Measurements from ENCODE around the gene CEBPG. TPM values are rescaled to one million over a fixed set of nuclear protein-coding genes. Genes with fewer than 3 reads are reported as not detected.
A peak's percentile ranks its signal among the peaks of the same experiment; 100 is the strongest.

The CEBPG gene
- total RNA-seq, 1 donor from 2014 or later = 17.3 TPM

DNA sequence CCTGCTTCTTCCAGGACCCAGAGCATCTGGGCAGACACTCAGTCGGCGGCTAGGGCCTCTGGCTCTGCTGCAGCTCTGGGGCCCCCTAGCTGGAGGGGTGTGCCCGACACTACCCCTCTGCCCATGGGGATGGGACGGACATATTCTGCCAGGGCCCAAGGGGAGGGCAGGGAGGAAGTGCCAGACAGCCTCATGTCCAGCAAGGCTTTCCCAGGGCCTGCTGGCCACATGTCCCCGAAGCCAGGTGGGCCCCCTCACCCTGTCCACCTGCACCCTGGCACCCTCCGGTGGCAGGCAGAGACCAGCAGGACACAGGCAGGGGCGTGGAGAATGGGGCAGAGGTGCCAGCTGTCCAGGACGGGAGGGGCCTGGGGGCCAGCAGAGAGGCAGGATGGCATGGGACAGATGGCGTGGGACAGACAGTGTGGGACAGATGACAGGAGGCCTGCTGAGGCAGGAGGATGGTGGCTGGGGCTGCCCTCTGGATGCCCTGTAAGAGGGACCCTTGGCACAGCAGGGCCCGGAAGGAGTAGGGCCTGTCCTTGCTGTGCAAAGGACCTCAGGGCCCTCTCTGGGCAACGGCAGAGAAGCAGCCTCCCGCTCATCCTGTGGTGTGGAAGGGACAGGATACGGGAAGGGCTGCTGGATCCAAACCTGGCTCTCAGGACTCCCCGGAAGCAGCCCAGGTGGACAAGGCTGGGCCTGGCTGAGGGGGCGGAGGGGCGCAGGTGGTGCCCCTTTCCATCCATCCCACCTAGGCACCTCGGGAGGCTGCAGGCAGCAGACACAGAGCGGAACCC lies 29.1 kb downstream of the CEBPG start:
- peak; percentile 53 for DNase-seq (ENCODE audit: low spot score)
- intact Hi-C loops (cut with DNase I) = loop anchor here (10.0 kb wide), 1 partner anchor 258 kb away; no protein-coding TSS in a partner anchor

DNA sequence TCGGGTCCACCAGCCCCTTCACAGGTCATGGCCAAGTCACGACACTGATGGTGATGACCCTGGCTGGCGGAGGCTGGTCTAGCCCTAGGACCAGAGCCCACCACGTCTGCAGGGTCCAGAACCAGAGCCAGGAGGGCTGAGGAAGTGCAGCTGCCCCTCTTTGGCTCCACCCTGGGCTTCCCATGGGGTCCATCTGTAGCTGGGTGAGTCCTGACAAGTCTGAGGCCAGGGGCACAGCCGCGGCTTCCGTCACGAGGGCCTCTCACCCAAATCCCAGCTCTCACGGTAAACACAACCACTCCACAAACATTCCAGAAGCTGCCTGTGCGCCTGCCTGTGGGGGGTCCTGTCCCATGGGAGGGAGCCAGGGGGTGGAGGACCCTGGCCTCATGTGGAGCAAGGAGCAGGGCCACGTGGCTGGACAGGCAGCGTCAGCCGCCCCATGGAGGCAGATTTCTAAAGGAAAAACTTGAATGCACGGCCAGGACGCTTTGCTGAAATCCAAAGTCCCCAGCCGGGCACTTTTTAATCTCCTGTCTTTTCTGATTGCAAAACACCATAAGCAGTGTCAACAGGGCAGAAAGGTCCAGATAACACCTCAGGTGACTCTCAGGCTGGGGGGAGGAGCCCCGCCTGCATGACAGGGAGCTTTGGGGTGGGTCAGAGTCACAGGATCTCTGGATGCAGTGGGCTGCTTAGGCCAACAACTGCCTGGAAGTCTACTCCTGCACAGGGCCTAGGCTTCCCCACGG lies 29.9 kb downstream of the CEBPG start:
- DNase-seq (ENCODE audit: low spot score) = peak; percentile 63
- intact Hi-C loops (cut with DNase I) = loop anchor here (10.0 kb wide), 1 partner anchor 259 kb away; no protein-coding TSS in a partner anchor

DNA sequence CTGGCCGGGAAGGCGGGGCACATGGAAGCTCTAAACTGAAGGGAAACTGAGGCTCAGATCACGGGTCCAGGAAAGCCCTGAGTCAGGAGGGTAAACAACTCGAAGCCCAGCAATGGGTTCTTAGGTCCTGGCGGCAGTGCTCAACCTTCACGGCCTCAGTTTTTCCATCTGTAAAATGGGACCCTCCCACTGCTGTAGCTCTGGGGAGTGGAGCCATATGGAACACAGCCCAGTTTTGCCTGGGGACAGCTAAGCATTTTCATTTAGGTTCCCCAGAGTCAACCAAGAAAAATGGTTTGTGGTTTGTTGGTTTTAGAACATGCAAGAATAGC lies 30.4 kb downstream of the CEBPG start:
- intact Hi-C loops (cut with DNase I) = loop anchor here (10.0 kb wide), 1 partner anchor 259 kb away; no protein-coding TSS in a partner anchor

DNA sequence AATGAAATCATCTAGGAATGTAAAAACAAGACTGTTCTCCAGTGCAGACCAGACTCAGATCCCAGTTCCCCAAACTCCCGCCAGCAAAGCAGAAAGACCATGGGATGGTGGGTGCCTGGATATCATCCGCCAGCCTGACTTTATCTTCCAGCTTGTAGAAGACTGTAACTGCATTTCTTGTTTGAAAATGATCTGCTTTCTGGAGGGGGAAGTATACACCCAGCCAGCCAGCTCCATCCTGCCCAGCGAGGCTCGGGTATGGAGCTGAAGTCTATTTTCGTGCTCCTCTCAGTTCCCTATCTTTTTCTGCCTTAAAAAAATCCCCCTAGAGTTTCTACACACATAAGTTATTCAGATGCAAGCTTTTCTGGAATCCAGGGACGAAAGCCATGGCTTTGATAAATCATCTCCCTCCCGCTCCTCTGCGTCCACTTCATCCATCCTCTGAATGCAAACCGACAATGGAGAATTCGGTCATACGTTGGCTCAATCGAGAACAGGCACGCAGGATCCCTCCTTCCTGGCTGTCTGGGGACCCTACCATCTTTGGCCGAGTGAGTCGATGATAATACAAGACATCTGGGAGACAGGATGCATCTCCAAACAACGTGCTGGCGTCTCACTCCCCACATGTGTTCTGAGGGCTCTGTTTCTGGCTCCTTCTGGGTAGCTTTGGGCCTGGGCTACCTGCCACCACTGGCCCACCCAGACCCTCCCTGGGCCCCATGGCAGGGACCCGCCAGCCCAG lies 31.2 kb downstream of the CEBPG start:
- intact Hi-C loops (cut with DNase I) = loop anchor here (5.0 to 10.0 kb wide), 2 partner anchors 102 to 260 kb away; partner anchors contain the start of gene CEBPA

More for the DNA sequence above, 30.4 kb downstream of the CEBPG start:
- no peak for DNase-seq (ENCODE audit: low spot score)

DNA sequence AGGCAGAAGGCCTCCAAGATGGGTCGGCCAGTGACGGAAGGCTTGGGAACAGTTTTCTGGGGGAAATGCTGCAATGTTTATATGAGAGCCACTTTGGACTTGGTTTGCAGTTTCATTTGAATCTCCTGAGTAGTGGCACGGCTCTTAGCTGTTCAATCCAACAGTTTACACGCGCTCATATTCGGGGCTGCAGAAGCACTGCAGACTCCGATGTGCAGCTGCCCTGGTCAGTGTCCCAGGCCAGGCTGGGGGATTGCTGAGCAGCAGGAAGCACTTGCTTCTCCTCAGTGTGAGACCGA lies 31.7 kb downstream of the CEBPG start:
- intact Hi-C loops (cut with DNase I) = loop anchor here (5.0 to 10.0 kb wide), 2 partner anchors 103 to 260 kb away; partner anchors contain the start of gene CEBPA
- peak; percentile 2 for DNase-seq (ENCODE audit: low spot score)

More for the DNA sequence above, 31.2 kb downstream of the CEBPG start:
- DNase-seq (ENCODE audit: low spot score) = peak; percentile 65

DNA sequence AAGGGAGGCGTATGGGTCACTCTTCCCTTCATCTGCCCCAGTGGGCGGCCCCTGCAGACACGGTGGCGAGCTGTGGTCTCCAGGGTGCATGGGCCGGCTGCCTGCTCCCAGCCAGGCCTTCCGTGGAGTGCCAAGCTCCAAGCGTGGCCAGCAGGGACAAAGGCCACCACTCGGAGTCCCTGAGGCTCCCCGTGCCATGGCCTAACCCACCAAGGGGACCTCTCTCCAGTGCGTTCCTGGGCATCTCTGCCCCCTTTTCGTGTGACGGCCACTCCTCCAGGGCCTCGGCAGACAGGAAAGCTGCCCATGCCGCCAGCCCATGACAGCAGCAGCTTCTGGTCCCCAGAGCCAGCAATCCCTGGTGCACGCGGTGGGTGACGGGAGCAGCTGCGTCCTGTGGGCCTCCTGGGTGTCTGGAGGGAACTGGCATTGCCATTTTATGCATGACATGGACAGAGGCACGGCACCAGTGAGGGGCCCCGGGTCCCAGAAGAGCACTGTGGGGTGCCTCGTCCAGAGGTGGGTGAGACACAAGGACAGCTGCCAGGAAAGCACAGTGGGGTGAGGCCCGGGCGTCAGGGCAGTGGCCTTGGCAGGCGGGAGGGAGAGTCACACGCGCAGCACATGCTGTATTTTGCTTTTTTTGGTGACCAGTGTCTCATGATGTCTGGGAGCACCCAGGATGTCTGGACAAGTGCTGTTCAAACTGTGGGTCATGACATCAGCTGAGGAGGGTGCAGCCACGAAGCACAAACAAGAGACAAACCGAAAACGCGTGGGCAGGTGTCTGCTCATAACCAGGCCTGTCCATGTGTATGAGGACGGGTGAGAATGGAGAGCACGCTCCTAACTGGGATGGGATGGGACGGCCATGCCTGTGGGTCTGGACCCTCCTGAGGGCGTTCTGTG lies 32.3 kb downstream of the CEBPG start:
- intact Hi-C loops (cut with DNase I) = loop anchor here (5.0 to 10.0 kb wide), 2 partner anchors 104 to 261 kb away; partner anchors contain the start of gene CEBPA
- DNase-seq (ENCODE audit: low spot score) = no peak

DNA sequence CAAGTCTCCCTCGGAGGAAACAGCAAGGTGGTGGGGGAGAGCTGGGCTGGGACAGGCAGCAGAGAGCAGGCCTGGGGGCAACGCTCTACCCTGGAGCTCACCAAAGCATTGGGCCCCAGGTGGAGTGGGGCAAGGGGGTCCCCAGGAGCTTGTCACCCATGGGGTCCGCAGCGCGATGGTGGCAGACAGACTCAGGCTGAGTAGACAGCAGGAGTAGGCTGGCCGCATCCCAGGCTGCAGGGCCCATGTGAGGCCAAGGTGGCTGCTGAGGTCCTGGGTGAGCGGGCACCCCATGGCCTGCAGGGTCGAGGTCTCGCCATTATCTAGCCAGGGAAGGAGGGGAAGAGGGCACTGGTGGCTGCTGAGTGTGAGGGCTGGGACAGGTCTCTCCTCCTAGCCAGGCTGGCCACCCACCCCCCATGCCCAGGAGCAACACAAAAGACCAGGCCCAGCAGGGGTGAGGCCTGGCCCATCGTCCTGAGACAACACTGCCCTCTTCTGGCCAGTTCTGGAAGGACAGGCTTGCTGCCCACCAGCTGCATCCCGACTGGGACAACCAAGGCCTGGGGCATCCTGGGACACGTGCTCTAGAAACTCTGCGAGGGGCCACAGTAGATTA lies 33.1 kb downstream of the CEBPG start:
- intact Hi-C loops (cut with DNase I) = loop anchor here (1.0 to 10.0 kb wide), 3 partner anchors 104 to 262 kb away; partner anchors contain the start of gene CEBPA
- DNase-seq (ENCODE audit: low spot score) = peak; percentile 89

DNA sequence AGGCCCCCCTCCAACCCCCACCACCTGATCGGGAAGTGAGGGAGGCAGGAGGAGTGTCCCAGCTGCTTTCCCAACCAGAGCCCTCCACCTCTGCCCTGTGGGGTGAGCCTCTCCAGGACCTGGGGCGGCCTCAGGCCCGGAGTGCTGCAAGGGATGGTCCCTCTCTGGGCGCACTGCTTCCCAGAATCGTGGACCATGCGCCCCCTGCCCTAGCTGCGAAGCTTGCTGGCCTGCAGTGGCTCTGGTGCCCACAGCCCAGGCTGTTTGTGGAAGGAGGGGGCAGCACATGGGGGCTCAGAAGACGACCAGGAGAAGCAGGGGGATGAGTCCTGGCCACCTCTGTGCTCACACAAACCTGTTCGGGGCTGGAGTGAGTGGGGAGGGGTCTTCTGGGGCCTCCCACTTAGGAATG lies 33.6 kb downstream of the CEBPG start:
- DNase-seq (ENCODE audit: low spot score) = no peak
- intact Hi-C loops (cut with DNase I) = loop anchor here (1.0 to 10.0 kb wide), 3 partner anchors 105 to 262 kb away; partner anchors contain the start of gene CEBPA

DNA sequence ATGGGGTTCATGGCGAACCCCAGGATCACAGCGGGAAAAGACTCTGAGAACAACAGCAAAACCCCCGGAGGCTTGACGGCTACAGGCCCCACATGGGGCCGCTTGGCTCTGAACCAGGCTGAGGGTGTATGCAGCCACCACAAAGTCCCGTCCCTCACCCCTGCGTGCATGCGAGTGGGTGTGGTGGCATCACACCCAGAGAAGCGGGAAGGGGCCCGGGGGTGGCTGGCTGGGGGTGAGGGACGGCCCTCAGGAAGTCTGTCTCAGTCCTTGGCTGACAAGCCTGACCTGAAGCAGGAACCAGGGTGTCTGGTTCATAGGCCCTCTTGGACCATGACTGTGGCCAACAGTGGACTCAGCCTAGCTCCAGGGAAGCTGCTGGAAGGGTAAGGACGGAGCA lies 34.2 kb downstream of the CEBPG start:
- intact Hi-C loops (cut with DNase I) = loop anchor here (1.0 to 10.0 kb wide), 3 partner anchors 105 to 263 kb away; partner anchors contain the start of gene CEBPA
- DNase-seq (ENCODE audit: low spot score) = no peak

DNA sequence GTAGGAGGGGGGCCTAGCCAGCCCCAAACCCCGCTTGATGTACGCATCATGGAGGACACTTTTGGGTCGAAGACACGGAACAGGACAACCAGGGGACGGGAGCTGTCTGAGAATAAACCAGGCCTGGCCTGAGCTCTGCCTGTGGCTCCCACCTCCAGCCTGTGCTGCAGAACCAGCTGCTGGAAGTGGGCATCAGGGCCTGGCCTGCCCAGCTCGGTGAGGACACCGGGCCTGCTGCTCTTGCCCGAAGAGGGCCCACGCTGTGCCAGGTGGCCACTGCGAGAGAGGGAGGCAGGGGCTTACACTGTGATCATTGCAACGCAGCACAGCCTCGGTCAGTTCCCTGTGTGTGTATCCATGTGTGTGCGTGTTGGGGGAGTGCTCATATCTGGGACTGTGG lies 34.6 kb downstream of the CEBPG start:
- no peak for DNase-seq (ENCODE audit: low spot score)
- intact Hi-C loops (cut with DNase I) = loop anchor here (5.0 to 10.0 kb wide), 2 partner anchors 106 to 263 kb away; partner anchors contain the start of gene CEBPA

DNA sequence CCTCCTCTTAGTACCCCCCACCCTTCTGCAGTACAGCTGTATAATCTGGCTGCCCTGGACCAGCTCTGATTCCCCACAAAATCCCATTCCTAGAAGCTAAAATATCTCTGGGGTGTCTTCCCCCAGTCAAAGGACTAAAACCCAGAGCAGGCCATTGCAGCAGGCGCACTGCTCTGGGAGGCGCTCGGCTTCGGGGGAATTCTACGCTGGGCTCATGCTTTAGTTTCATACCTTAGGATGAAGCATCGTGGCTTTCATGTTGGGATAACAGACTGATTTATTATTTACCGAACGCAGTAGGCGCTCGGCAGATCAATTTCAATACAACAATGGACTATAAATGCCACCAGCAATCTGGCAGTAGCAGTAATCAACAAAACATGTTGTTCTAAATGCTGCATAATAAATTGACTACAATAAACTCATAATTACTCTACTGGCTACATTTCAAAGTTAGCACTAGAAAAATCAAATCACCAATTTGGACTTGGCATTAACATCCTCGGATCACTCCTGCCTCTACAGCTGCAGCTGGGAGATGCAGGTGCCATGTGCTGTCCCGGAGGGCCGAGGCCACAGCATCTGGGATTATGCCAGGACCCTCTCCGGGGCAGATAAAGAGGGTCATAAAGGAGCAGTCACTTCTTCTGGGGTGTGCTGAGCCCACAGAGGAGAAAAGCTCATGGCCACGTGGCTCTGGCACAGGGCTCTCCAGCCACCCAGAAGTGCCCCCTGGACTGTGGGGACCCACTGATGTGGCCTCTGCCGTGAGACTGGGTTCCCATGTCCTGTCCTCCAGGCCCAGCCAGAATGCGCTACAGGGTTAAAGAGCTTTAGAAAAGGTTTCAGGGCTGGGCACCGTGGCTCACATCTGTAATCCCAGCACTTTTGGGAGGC lies 35.3 kb downstream of the CEBPG start:
- no peak for DNase-seq (ENCODE audit: low spot score)
- intact Hi-C loops (cut with DNase I) = loop anchor here (5.0 to 10.0 kb wide), 2 partner anchors 106 to 264 kb away; partner anchors contain the start of gene CEBPA

DNA sequence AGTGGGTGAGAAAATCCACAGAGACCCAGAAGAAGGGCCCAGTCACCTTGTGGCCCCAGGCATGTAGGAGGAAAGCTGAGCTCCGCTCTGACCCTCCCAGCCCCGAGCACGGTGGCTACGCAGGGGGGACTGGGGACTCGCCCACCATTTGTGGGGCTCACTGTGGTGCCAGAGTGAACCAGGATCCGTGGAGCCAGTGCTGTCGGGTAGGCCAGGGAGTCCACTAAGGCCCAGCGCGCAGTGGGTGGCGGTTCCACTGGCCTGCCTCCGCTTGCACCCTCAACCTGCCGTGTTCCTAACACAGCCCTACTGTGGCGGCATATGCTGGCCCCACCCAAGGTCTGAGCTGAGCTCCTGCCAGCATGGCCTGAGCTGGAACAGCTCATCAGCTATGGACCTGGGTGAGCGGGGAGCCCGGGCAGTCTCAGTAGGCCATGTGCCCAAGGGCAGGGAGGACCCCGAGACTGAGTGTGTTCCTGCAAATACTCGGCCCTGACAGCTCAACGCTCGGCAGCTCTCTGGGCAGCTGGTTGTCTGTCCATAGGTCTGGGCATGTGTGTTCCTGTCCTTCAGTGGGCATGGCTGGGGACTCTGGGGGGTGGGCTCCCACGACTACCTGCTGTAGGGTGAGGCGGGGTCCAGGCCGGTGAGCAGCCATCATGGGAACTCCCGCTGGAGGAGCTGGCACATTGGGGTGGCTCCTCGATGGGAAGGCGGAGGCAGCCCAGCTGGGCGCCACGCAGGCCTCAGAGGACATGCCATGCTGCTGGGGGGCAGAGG lies 36.6 kb downstream of the CEBPG start:
- intact Hi-C loops (cut with DNase I) = loop anchor here (5.0 to 10.0 kb wide), 2 partner anchors 108 to 265 kb away; partner anchors contain the start of gene CEBPA
- no peak for DNase-seq (ENCODE audit: low spot score)

DNA sequence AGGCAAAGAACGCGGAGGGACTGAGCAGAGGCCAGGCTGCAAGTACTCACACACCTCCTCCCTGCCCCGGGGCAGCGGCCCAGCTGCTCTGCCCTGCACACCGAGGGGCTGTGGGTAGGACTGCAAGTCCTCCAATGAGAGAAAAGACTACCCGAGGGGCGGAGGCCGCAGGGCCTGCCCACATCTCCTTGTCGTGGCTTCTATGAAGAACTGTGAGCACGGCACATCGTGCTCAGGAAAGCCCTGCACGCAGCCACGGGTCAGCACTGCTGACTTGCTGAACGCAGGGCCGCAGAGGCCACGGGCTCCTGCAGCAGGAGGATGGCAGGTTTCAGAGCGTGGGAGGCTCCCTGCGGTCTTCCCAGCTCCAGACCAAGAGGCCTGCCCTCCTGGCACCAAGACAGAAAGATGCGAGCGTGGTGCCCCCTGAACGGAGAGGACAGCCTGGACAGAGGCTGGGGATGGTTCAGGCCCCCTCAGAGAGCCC lies 37.4 kb downstream of the CEBPG start:
- no peak for DNase-seq (ENCODE audit: low spot score)
- intact Hi-C loops (cut with DNase I) = no loop called here

DNA sequence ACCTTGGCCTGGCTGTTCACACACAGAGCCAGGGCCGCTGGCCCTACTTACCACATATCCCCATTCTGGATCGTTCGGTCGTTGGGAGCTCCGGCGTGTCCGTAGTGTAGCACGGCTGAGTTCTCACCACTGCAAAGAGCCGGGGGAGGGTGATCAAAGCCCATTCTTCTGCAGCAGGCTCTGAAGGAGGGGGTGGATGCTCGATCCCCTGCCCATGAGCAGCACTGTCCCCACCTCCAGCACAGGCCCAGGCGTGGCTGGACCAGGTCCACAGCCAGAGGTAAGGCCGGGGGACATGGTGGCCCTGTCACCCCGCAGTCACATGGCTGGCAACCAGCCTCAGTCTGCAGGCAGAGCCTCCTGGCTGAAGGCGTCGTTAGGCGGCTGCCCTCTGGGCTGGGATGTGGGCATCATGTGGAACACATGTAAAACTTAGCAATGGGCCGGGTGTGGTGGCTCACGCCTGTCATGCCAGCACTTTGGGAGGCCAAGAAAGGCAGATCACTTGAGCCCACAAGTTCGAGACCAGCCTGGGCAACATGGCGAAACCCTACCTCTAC lies 38.2 kb downstream of the CEBPG start:
- intact Hi-C loops (cut with DNase I) = no loop called here
- no peak for DNase-seq (ENCODE audit: low spot score)

DNA sequence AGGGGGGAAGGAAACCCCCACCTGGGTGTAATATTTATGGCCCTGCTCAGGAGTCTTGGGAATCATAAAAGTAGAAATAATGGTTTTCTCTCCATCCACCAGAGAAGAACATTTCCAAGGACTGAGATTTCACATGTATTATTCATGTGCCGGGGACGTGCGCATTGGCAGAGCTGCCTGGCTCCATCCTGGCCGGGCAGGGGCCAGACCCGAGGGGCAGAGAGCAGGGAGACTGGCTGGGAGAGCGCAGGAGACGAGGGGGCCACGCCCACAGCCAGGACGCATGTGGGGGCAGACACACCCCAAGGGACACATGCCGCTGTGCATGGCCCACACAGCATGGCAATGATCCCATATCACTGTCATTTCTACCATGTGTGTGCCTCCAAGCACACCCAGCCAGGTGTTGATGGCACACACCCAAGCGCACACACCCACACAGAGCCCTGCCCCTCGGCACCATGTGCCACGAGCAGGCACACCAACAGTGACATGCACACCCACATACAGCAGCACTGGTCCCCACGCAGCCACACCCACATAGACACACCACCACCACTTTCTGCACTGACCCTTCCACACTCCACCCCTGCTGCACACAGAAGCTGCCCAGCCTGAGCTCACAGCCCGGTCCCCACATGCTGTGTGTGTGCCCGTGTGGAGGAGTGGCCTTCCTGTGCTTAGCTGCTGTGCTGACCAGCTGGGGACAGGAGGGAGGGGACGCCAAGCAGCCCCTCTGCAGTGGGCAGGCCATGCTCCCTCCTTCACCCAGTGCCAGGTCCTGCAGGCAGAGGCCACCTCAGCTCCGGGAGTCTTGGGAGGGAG lies 39.3 kb downstream of the CEBPG start:
- intact Hi-C loops (cut with DNase I) = no loop called here
- no peak for DNase-seq (ENCODE audit: low spot score)

Data from cardiac septum (tissue), 1 donor.